ENCODE results near the gene BBOX1.

DNA sequence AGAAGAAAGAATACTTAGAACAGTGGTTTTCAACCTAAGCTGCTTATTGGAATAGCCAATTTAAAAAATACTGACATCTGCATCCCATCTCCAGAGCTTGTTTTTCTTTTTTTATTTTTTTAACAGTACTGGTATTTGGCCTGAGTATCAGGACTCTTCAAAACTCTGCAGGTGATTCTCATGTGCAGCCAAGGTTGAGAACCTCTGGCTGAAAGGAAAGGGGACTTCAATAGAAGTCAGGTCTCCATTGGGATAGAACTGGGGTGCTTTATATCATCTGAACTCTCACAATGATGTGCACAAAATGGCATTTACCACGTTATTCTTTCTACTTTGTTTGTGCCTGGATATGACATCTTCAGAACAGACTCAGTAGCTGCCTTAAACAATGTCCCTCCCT lies 55.3 kb downstream of the BBOX1 start:
- TF ChIP-seq, protein P1, sequence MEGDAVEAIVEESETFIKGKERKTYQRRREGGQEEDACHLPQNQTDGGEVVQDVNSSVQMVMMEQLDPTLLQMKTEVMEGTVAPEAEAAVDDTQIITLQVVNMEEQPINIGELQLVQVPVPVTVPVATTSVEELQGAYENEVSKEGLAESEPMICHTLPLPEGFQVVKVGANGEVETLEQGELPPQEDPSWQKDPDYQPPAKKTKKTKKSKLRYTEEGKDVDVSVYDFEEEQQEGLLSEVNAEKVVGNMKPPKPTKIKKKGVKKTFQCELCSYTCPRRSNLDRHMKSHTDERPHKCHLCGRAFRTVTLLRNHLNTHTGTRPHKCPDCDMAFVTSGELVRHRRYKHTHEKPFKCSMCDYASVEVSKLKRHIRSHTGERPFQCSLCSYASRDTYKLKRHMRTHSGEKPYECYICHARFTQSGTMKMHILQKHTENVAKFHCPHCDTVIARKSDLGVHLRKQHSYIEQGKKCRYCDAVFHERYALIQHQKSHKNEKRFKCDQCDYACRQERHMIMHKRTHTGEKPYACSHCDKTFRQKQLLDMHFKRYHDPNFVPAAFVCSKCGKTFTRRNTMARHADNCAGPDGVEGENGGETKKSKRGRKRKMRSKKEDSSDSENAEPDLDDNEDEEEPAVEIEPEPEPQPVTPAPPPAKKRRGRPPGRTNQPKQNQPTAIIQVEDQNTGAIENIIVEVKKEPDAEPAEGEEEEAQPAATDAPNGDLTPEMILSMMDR (IDR thresholded peaks at IDR 0.05): no peak
- TF ChIP-seq POLR2A (IDR thresholded peaks at IDR 0.05): no peak

All from tibial nerve (tissue), 3 donors.